Measurements from ENCODE around the gene GPNMB. TPM values are rescaled to one million over a fixed set of nuclear protein-coding genes. Genes with fewer than 3 reads are reported as not detected.

Gene GPNMB
- total and polyA plus RNA-seq, 2 of the 13 experiments (the other 11 are each of a cell fraction or from before 2014, with no cell fraction given): 1.1 to 1.6 TPM

GRCh38 chr7:23273141-23273599 lies 26.6 kb downstream of the GPNMB start (continued):
- TF ChIP-seq ZBTB34 (CRISPR knock-in tag; IDR thresholded peaks at IDR 0.05): no peak
- TF ChIP-seq RNF2 (conservative IDR thresholded peaks at IDR 0.05; ENCODE audit: low read depth): no peak
- no peak for TF ChIP-seq KDM6A (CRISPR knock-in tag; IDR thresholded peaks at IDR 0.05; ENCODE audit: low read depth)
- no peak for TF ChIP-seq ZNF142 (CRISPR knock-in tag; IDR thresholded peaks at IDR 0.05)
- TF ChIP-seq ZNF746 (CRISPR knock-in tag; IDR thresholded peaks at IDR 0.05): no peak
- no peak for TF ChIP-seq ZC3H4 (CRISPR knock-in tag; IDR thresholded peaks at IDR 0.05; ENCODE audit: borderline replicate concordance)
- TF ChIP-seq GLI4 (CRISPR knock-in tag; IDR thresholded peaks at IDR 0.05; ENCODE audit: borderline replicate concordance): no peak
- no peak for TF ChIP-seq FOXK2 (IDR thresholded peaks at IDR 0.05)
- no peak for TF ChIP-seq HNF1B (CRISPR knock-in tag; IDR thresholded peaks at IDR 0.05)
- TF ChIP-seq RBAK (CRISPR knock-in tag; IDR thresholded peaks at IDR 0.05): no peak
- TF ChIP-seq PAX8 (CRISPR knock-in tag; IDR thresholded peaks at IDR 0.05; ENCODE audit: borderline replicate concordance): no peak
- no peak for TF ChIP-seq HHEX (CRISPR knock-in tag; IDR thresholded peaks at IDR 0.05)
- peak; percentile 59; the same call in 1 of the 2 replicates for TF ChIP-seq ZNF256 (CRISPR knock-in tag; conservative IDR thresholded peaks at IDR 0.05)
- TF ChIP-seq ZNF543 (CRISPR knock-in tag; IDR thresholded peaks at IDR 0.05): no peak
- TF ChIP-seq MIER2 (CRISPR knock-in tag; IDR thresholded peaks at IDR 0.05): no peak
- TF ChIP-seq ZNF510 (CRISPR knock-in tag; IDR thresholded peaks at IDR 0.05; ENCODE audit: low read depth): no peak
- 0 out of 2 replicates have a peak, but pooled peaks have one; percentile 27 for TF ChIP-seq HINFP (CRISPR knock-in tag; IDR thresholded peaks at IDR 0.05; ENCODE audit: low read depth)
- no peak for TF ChIP-seq MXD3 (CRISPR knock-in tag; IDR thresholded peaks at IDR 0.05)

Measured in HepG2 (cell line).